ENCODE measurements around the gene WDR20. TPM values are rescaled to one million over a fixed set of nuclear protein-coding genes. Genes with fewer than 3 reads are reported as not detected.
A peak's percentile ranks its signal among the peaks of the same experiment; 100 is the strongest.
"Not testable (repeated sequence)": the region's sequence is repeated elsewhere in the genome, so short reads cannot be mapped to it uniquely, and the experiment has no call there.

The WDR20 gene
- polyA plus RNA-seq, 5 donors = 22.8 to 28.1 (median 27.5) TPM

GRCh38 chr14:102234331-102235264, 94.9 kb downstream of the WDR20 start:
- DNase-seq = no peak

GRCh38 chr14:102235275-102235897, 95.7 kb downstream of the WDR20 start:
- peak; percentile 53 to 58 for DNase-seq

GRCh38 chr14:102236026-102236425, 96.3 kb downstream of the WDR20 start:
- no peak for DNase-seq

GRCh38 chr14:102238131-102238530, 98.4 kb downstream of the WDR20 start:
- no peak for DNase-seq

- DNase-seq = no peak
Observed at GRCh38 chr14:102238766-102239165, 99.1 kb downstream of the WDR20 start.

GRCh38 chr14:102239231-102239630, 99.5 kb downstream of the WDR20 start:
- no peak for DNase-seq

GRCh38 chr14:102240481-102240880, 100.8 kb downstream of the WDR20 start:
- not testable (repeated sequence) for DNase-seq

GRCh38 chr14:102241147-102241546, 101.5 kb downstream of the WDR20 start:
- no peak for DNase-seq

GRCh38 chr14:102243795-102244194, 104.1 kb downstream of the WDR20 start:
- not testable (repeated sequence) for DNase-seq

- no peak for DNase-seq
Observed at GRCh38 chr14:102246071-102246470, 106.4 kb downstream of the WDR20 start.

- DNase-seq = no peak
Observed at GRCh38 chr14:102248121-102248520, 108.4 kb downstream of the WDR20 start.

- no peak for DNase-seq
Observed at GRCh38 chr14:102249041-102249440, 109.3 kb downstream of the WDR20 start.

GRCh38 chr14:102249981-102250380, 110.3 kb downstream of the WDR20 start:
- DNase-seq = no peak

- no peak for DNase-seq
Observed at GRCh38 chr14:102250636-102251035, 110.9 kb downstream of the WDR20 start.

- no peak for DNase-seq
Observed at GRCh38 chr14:102251161-102251560, 111.5 kb downstream of the WDR20 start.

GRCh38 chr14:102252834-102253801, 113.4 kb downstream of the WDR20 start:
- no peak for DNase-seq

GRCh38 chr14:102255401-102256190, 115.9 kb downstream of the WDR20 start:
- no peak for DNase-seq

GRCh38 chr14:102256716-102257115, 117.0 kb downstream of the WDR20 start:
- peak; percentile 41 to 42 for DNase-seq

- DNase-seq = no peak
Observed at GRCh38 chr14:102258136-102258535, 118.4 kb downstream of the WDR20 start.
